ENCODE data around the gene DLG5. TPM values are rescaled to one million over a fixed set of nuclear protein-coding genes. Genes with fewer than 3 reads are reported as not detected.

The DLG5 gene
- total RNA-seq, 1 experiment from 2014 or later = 81.7 TPM

GRCh38 chr10:77912576-77912975 lies 14.0 kb downstream of the DLG5 start:
- no peak for TF ChIP-seq EZH2 (IDR thresholded peaks at IDR 0.05; ENCODE audit: low read depth)
- TF ChIP-seq CTCF (conservative IDR thresholded peaks at IDR 0.05) = no peak
- CTCF ChIA-PET = interaction anchor here (0.6 kb wide), 1 partner anchor 9 kb away, joined by 6 read pairs; no protein-coding TSS in a partner anchor
- no peak overlapping the region for H3K27ac ChIP-seq

DNA sequence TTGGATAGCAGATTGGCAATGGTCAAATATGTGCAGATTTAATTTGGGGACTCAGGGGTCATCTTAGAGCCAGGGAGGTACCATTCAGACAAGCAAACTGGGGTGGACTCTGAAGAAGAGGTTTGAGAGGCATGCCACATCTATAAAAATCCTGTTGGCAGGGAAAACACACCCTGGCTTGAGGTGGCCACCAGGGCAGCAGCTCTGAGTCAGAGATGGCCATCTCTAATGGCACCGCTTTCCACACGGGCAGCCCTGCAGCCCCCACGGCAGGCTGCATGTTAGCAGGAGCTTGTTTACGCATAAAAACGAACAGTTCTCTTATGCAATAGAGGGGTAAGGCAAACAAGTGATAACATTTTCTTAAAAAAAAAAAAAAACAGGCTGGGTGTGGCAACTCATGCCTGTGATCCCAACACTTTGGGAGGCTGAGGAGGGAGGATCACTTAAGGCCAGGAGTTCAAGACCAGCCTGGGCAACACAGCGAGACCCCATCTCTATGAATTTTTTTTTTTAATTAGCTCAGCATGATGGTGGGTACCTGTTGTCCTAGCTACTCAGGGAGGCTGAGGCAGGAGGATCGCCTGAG lies 14.9 kb downstream of the DLG5 start:
- no TSS peak for BruUV-seq (replicated peaks)
- Histone ChIP-seq H3K27ac (peak overlapping the region; percentile 14; the same call in 1 of the 2 replicates), H4K20me1 (ENCODE audit: insufficient read depth) (no peaks in the 10 kb centered on the region), H3K4me3 (no peak overlapping the region), H3K79me2 (ENCODE audit: low read depth) (peaks cover 92% of the 10 kb centered on the region), H3K36me3 (ENCODE audit: low read depth) (no peaks in the 10 kb centered on the region), H3K27me3 (ENCODE audit: insufficient read depth, low read depth) (no peaks in the 10 kb centered on the region), H3K9me3 (ENCODE audit: insufficient read depth, low read depth) (no peaks in the 10 kb centered on the region), H3K4me1 (replicated peaks; ENCODE audit: insufficient read depth) (peaks cover 27% of the 10 kb centered on the region), H3F3A (ENCODE audit: insufficient read depth, low read depth) (peaks cover 25% of the 10 kb centered on the region; the same call in 1 of the 2 replicates), H3K4me2 (peak overlapping the region; percentile 38), H2AFZ (no peak overlapping the region), H3K9me2 (ENCODE audit: insufficient read depth) (no peaks in the 10 kb centered on the region)
- ChIA-PET POLR2A (ENCODE audit: unreplicated experiment) (interaction anchor here (0.5 to 0.9 kb wide), 8 partner anchors 8 to 65 kb away, joined by 4 to 8 read pairs (median 5); no protein-coding TSS in a partner anchor), CTCF (interaction anchor here (0.6 to 0.9 kb wide), 3 partner anchors 12 to 60 kb away, joined by 3 to 7 read pairs (median 4); no protein-coding TSS in a partner anchor)
- DNase-seq = peak; percentile 82 to 91
- intact Hi-C loops (cut with micrococcal nuclease; ENCODE audit: unreplicated experiment) = loop anchor here (1.0 to 5.0 kb wide), 6 partner anchors 15 to 116 kb away; partner anchors contain the start of genes DLG5 and POLR3A
- no peak; the same call in 1 of the 2 replicates for TF ChIP-seq CTCF (conservative IDR thresholded peaks at IDR 0.05)
- TF ChIP-seq EZH2 (IDR thresholded peaks at IDR 0.05; ENCODE audit: low read depth) = no peak

More at GRCh38 chr10:77912576-77912975, 14.0 kb downstream of the DLG5 start:
- BruUV-seq (replicated peaks) = no TSS peak
- intact Hi-C loops (cut with micrococcal nuclease; ENCODE audit: unreplicated experiment) = loop anchor here (5.0 kb wide), 2 partner anchors 65 to 115 kb away; partner anchors contain the start of gene POLR3A
- H3K9me2 ChIP-seq (ENCODE audit: insufficient read depth) = no peaks in the 10 kb centered on the region
- H3K9me3 ChIP-seq (ENCODE audit: insufficient read depth, low read depth) = no peaks in the 10 kb centered on the region
- H3F3A ChIP-seq (ENCODE audit: insufficient read depth, low read depth) = peaks cover 25% of the 10 kb centered on the region; the same call in 1 of the 2 replicates
- DNase-seq = no peak
- H3K4me2 ChIP-seq = no peak overlapping the region
- H3K4me1 ChIP-seq (replicated peaks; ENCODE audit: insufficient read depth) = peaks cover 27% of the 10 kb centered on the region
- POLR2A ChIA-PET (ENCODE audit: unreplicated experiment) = interaction anchor here (0.6 kb wide), 1 partner anchor 62 kb away, joined by 5 read pairs; no protein-coding TSS in a partner anchor
- H3K79me2 ChIP-seq (ENCODE audit: low read depth) = peaks cover 91% of the 10 kb centered on the region
- no peak overlapping the region for H3K4me3 ChIP-seq
- H2AFZ ChIP-seq = no peak overlapping the region
- no peaks in the 10 kb centered on the region for H3K27me3 ChIP-seq (ENCODE audit: insufficient read depth, low read depth)
- H3K36me3 ChIP-seq (ENCODE audit: low read depth) = no peaks in the 10 kb centered on the region
- no peaks in the 10 kb centered on the region for H4K20me1 ChIP-seq (ENCODE audit: insufficient read depth)

- no peaks in the 10 kb centered on the region for H3K9me3 ChIP-seq (ENCODE audit: insufficient read depth, low read depth)
- no peak overlapping the region for H2AFZ ChIP-seq
- ChIA-PET CTCF (no interaction called here), POLR2A (ENCODE audit: unreplicated experiment) (no interaction called here)
- H3K4me2 ChIP-seq = peak overlapping the region; percentile 50
- peaks cover 25% of the 10 kb centered on the region; the same call in 1 of the 2 replicates for H3F3A ChIP-seq (ENCODE audit: insufficient read depth, low read depth)
- no peaks in the 10 kb centered on the region for H3K36me3 ChIP-seq (ENCODE audit: low read depth)
- no peak overlapping the region for H3K4me3 ChIP-seq
- DNase-seq = no peak
- peak overlapping the region; percentile 43 for H3K27ac ChIP-seq
- intact Hi-C loops (cut with micrococcal nuclease; ENCODE audit: unreplicated experiment) = loop anchor here (1.0 to 5.0 kb wide), 6 partner anchors 16 to 117 kb away; partner anchors contain the start of genes DLG5 and POLR3A
- TF ChIP-seq CTCF (conservative IDR thresholded peaks at IDR 0.05) = no peak
- TF ChIP-seq EZH2 (IDR thresholded peaks at IDR 0.05; ENCODE audit: low read depth) = no peak
- H3K4me1 ChIP-seq (replicated peaks; ENCODE audit: insufficient read depth) = peaks cover 27% of the 10 kb centered on the region
- no TSS peak for BruUV-seq (replicated peaks)
- no peaks in the 10 kb centered on the region for H3K9me2 ChIP-seq (ENCODE audit: insufficient read depth)
- H4K20me1 ChIP-seq (ENCODE audit: insufficient read depth) = no peaks in the 10 kb centered on the region; the same call in 1 of the 2 replicates
- H3K27me3 ChIP-seq (ENCODE audit: insufficient read depth, low read depth) = no peaks in the 10 kb centered on the region
- peaks cover 92% of the 10 kb centered on the region for H3K79me2 ChIP-seq (ENCODE audit: low read depth)
These were observed 15.9 kb downstream of the DLG5 start for GRCh38 chr10:77910524-77911145.

Data from PC-9 (cell line).